GM21737 (cell line): ENCODE data around the gene SLC6A6.
"Not testable (repeated sequence)": the region's sequence is repeated elsewhere in the genome, so short reads cannot be mapped to it uniquely, and the experiment has no call there.

Experiments
- ATAC-seq: cut with Tn5 transposase; IDR thresholded peaks from one replicate; pipeline ENCODE4 v1.9.1; 2021; ENCODE audit warnings: mild to moderate bottlenecking, moderate library complexity; ENCODE audit not compliant: unreplicated experiment

SLC6A6 gene

DNA sequence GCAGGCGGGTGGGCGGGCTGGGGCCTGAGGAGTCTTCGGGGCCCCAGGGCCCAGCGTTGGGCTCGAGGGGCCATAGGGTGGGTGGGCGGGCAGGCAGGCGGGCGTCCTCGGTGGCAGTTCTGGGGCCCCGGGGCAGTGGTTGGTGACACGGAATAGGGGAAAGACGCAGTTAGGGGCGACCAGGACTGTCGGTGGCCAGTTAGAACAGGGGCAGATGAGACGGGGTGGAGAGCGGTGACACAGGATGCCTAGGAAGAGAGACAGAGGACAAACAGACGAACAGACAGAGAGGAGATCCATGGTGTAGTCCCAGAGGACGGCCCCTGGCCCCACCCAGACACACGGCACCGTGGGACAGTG lies 101.3 kb downstream of the SLC6A6 start:
- no peak for ATAC-seq

DNA sequence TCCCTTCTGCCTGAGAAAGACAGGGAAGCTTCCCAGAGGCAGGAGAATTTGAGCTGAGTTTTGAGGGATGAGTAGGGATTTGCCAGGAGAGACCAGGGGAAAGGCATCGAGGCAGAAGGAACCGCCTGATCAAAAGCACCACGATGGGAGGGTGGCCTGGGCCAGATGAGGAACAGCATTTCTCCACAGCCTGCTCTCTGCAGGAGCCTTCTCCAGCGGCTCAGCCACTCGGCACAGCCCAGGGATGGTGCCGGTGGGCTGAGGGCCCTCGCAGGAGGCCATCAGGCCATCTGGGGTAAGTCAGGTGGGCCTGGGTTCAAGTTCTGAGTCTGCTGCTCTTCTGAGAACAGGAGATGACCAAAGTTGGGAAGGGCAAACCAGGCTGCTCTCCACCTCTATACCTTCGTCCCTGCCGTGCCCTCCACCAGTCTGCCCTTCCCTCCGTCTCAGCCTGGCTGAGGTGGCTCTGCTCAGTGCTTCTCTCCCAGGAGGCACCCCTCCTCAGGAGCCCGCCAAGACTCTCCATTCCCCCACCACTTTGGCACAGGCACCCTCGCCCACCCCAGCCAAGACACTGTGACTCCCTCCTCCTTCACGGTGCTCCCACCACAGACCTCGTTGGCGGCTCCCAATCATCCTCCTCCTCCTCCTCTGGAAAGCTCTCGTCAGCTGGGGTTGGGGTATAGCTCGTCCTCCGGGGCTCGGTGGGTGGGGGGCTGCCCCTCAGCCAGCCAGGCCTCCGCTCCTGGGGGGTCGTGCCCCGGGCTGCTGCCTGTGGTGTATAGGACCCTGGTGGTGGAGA lies 102.8 kb downstream of the SLC6A6 start:
- ATAC-seq = no peak

DNA sequence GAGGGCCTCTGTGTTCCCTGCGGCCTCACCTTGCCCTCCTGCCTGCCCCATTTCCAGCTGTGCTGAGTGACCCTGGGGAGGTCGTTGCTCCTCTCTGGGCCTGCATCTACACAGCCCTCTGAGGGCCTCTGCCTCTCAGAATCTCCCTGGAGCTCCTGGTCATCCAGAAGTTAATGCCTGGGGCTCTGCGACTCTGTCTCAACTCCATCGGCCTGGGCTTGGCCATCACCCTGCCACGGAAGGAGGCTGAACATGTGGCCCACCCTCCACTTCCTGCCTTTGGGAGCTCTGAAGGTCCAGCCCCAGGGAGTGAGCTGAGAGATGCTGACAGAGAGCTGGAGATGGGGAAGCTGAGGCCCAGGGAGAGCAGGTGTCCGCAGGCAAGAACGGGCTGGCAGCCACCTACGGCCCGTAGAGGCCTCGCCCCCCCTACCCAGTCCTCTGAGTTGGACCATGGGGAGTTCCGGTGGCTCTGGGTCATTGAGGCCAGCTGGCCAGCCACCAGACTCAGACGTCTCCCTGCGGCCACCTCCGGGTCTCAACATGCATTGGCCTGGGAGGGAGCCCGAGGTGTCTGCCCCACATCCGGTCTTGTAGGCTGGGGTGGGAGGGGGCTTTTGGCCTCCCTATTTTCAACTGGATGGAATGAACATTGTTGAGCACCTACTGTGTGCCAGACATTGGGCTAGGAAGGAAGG lies 103.5 kb downstream of the SLC6A6 start:
- no peak for ATAC-seq

DNA sequence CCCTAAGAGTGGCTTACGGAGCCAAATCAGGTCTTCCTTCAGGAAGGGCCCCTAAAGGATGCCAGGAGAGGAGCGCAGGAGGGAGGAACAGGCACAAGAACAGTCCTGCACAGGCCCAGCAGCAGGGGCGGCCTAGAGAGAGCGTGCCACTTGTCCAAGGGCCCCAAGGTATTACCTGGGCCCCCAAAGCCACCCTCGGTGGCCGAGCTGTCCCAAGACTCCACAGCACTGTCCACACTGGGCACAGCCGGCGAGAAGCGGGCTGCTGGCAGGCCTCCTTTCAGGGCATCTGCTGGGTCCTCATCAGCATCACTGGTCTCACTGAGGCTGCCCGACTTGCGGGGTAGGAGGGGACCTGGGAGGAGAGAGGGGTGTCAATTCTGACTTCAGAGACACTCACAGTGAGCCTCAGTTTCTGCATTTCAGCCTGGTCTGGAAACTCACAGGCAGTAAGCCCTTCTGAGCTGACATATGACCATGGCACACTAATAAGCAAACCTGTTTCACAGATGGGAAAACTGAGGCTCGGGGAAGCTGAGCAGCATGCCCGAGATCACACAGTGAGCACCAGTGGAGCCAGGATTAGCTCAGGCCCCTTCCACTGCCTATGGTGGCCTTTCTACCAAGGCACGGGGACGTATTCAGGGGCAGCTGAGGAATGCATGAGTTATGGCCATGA lies 104.4 kb downstream of the SLC6A6 start:
- no peak for ATAC-seq

DNA sequence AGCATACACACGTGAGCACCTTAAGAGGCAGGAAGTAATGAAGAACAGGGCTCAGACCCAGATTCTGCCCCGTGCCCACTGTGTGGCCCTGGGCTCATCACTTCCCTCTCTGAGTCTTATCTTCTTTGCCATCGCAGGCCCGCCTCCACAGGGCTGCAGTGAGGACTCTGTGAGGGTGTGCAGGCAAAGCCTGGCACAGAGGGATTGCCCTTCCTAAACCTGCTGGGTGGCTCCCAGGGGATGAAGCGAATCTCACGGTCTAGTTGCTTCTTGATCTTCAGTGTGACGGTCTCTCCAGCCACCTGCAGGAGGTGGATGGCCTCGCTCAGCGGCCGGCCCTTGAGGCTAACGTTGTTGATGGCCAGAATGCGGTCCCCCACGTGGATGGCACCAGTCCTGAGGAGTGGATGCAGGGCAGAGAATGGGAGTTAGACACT lies 104.9 kb downstream of the SLC6A6 start:
- no peak for ATAC-seq

DNA sequence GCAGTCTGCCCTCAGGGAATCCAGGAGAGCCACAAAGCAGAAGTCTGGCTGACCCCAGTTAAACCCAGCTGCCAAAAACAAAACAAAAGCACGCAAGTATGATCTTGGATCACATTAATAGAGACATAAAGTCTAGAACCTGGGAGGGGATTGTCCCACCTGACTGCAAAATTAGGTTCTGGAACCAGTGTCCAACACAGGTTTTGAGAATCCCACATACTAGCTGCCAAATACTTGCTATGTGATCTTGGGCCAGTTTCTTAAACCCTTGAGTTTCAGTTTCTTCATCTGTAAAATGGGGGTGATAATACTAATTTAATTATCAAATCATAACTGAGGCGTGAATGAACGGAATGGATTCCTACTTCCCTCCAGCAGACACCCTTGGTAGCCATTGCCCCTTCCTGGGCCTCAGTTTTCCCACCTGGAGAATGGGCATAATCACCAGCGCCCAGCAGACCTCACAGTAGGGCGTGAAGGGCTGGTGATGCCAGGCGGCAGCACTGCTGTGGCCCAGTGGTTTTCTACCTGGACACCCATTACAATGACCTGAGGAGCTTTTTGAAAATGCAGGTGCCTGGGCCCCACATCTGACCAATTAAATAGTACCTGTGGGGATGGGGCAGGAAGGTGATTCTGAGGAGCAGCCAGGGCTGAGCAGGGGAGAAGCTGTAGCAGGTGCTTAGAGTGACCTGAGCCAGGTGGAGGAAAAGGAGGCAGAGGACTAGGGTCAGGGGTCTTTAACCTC lies 105.5 kb downstream of the SLC6A6 start:
- no peak for ATAC-seq

DNA sequence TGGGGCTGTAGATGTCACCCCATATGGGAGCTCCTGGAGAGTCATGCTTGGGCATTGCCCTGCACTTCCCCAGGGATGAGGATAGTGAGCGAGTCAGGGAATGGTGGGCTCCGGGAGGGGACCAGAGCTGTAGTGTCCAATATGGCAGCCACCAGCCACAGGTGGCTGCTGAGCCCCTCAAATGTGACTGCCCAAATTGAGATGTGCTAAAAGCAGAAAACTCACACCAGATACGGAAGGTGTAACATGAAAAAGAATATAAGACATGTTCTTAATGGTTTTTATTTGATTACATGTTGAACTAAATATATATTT lies 106.1 kb downstream of the SLC6A6 start:
- no peak for ATAC-seq

DNA sequence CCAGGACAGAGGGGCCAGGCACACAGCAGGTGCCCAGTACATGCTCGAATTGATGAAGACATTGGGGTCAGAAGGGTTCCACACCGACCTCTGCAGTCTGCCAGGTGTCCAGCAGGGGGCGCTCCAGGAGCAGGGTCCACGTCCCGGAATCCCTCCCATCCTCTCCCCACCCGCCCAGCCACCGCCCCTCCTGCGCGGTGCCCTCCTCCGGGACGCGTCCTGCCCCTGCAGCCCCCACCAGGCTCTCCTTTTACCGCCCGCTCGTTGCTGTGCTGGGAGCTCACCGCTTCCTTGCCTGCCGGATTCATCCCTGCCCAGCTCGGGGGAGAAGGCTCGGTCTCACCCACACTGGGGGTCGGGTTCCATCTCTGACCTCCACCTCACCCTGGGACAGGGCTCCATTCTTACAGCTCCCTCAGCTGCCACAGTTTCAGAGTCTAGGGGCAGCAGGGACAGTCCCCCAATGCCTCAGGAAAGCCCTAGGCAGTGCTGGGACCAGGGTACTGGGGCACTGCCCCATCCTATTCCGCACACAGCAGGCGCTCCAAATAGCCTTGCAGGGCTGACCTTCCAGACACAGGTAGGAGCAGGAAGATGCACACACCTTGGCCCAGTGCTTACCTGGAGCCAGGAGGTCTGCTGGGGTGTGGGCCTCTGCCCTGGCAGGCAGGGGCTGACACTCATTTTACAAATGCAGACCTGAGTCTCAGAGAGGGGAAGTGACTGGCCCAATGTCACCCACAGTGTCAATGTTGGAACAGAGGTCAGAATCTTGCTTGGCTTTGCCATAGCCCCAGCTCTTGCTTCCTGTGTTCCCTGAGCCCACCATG lies 106.8 kb downstream of the SLC6A6 start:
- ATAC-seq = peak; percentile 54

DNA sequence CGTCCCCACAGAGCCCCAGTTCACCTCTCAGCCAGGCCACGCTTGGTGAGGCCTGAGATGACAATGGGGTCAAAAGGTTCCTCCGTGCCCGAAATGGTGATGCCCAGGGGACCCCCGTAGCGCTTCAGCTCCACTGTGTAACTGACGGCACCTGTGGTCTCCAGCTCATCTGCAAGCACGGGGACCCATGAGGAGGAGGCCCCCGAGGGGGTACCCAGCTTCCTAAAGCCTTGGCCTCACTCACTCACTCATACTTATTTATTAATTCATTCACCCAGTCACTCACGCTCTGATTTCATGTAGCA lies 107.3 kb downstream of the SLC6A6 start:
- ATAC-seq = no peak

DNA sequence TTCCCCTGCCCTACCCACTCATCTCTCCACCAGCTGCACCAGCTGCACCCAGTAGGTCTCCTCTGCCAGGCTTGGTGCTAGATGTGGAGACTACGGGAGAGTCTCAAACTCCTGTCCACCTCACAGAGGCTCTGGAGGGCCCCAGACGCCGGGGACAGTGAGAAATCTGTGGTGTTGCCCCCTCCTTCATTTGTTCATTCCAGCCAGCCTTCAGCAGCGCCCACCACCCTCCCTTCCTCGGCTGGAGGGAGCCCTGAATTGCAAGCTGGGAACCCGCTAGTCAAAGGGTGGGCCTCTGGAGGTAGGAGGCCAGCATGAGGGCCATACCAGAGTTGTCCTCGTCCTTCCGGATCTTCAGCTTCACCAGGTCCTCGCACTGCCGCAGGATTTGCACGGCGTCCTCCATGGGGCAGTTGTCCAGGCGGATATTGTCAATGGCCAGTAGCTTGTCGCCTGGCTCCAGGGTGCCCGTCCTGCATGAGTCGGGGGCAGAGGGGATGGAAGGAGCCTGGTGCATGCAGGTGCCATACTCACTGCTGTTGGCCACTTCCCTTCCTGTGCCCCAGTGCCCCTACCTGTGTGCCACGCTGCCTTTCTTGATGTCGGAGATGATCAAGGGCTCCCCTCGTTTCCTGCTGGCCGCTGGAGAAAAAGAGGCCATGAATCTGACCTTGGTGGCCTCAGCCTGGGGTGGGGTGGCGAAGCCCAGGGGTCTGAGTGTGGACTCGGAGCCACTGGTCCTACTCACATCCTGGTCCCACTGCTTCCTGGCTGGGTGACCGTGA lies 108.6 kb downstream of the SLC6A6 start:
- no peak for ATAC-seq

DNA sequence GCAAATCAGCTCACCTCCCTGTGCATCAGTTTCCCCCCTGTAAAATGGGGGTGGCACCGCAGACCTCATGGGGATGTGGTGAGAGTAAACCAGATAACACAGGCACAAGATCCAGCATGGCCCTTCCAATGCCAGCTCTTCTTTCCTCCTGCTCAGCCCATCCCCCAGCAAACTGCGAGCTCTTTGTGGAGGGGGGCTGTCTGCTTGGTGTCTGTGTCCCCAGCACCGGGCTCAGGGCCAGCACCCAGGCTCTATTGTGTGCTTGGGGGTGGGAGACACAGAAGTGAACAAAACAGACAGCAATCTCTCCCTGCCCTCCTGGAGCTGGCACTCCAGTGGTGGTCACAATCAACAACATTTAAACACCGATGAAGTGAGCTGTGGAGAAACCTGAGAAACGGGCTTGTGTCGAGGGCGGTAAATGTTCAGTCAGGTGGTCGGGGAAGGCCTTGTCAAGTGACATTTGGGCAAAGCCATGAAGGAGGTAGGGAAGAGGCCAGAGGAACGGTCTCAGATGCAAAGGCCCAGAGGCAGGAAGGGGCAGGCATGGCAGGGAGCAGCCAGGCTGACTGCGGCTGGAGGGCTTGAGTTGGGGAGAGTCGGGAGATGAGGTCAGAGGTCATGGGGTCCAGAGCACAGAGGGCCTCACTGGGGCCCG lies 109.3 kb downstream of the SLC6A6 start:
- no peak for ATAC-seq

DNA sequence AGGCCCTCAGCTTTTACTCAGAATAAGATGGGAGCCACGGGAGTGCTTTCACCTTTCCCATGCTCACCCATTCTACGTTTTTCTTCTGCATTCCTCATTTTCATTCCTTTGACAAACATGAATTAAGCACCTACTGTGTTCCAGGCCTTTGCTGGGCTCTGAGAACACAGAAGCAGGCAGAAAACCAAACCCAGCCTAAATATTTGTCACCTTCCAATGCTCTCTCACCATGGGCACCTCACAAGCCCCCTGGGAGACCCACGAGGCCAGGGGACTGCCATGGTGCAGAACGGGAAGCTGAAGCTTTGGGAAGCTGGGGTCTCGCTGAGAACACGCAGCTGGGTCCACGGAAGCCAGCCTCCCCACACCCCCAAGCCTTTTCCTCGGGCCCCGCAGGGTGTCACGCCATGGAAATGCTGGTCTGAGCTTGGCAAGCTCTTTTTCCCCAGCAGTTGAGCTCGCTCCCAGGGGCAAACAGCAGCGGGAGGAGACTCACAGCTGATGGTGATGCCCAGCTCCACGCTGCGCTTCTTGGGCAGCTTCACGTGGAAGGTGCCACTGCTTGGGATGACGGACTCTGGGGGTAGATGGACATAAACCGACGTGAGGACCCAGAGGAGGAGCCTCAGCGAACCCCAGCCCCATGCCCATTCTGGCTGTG lies 110.0 kb downstream of the SLC6A6 start:
- ATAC-seq = no peak

DNA sequence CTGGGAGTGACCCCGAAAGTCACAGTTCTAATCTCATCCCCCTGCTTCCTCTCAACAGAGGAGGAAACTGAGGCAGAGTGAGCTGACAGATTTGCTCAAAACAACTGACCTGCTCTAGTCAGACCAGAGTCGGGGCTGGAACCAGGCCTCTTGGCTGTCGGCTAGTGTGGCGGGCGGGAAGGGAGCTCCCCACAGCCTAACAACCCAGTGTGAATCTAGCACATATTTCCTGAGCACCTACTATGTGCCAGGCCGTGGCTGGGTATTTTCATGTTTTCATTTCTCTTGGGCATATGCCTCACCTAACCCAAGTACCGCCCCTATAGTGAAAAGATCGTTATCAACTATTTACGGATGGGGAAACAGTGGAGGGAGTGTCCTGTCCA lies 110.5 kb downstream of the SLC6A6 start:
- no peak for ATAC-seq

DNA sequence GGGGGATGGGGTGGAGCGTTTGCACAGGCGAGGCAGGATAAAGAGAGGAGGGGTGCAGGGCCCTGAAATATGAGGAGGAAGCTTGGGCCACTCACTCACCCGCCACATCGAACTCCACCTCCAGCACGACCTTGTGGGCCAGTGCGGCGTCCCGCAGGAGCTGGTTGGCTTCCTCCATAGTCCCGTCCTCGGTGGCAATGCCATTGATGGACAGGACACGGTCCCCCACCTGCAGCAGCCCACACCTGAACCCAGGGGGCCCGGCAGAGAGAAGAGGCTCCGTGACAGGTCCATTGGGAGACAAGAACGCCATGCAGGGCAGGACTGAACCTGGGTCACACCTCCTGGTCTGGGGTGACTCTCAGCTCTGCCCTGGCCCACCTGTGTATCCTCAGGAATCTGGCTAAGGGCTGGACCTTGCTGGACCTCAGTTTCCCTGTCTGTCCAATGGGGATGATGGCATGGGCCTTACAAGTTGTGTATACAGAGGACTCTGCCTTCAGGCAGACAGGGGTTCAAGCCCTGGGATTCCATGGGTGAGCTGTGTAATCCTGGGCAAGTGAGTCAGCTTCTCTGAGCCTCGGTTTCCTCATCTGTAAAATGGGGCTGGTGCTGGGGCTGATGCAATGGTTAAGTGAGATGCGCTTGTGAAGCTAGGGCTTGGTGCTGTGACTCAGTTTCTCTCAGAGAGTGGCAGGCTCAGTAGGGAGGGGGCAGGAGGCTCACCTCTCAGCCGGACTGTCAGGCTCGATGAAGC lies 111.3 kb downstream of the SLC6A6 start:
- ATAC-seq = no peak

DNA sequence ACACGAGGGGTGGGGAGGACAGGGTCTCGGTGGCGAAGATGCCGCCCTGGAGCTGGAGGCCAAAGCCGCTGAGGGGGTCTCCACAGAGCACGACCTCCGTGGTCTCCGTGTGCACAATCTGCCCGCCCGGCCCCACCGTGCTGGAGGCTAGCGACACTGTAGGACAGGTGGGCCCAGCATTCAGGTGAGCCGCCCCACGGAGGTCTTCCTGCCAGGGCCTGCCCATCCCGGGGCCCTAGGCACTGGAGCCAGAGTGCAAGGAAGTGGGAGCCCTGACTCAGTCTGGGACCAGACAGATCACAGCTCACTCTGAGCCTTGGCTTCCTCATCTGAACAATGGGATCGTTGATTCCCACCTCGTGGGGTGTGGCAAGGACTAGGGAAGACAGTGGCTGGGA lies 111.9 kb downstream of the SLC6A6 start:
- ATAC-seq = no peak

DNA sequence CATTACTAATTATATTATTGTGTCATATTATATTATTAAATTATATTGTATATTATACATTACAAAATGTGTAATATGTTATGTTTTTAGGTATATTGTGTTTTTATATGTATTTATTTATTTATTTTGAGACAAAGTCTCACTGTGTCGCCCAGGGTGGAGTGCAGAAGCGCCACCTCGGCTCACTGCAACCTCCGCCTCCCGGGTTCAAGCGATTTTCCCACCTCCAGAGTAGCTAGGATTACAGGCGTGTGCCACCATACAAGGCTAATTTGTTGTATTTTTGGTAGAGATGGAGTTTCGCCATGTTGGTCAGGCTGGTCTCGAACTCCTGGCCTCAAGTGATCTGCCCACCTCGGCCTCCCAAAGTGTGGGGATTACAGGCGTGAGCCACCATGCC lies 113.1 kb downstream of the SLC6A6 start:
- ATAC-seq = not testable (repeated sequence)

DNA sequence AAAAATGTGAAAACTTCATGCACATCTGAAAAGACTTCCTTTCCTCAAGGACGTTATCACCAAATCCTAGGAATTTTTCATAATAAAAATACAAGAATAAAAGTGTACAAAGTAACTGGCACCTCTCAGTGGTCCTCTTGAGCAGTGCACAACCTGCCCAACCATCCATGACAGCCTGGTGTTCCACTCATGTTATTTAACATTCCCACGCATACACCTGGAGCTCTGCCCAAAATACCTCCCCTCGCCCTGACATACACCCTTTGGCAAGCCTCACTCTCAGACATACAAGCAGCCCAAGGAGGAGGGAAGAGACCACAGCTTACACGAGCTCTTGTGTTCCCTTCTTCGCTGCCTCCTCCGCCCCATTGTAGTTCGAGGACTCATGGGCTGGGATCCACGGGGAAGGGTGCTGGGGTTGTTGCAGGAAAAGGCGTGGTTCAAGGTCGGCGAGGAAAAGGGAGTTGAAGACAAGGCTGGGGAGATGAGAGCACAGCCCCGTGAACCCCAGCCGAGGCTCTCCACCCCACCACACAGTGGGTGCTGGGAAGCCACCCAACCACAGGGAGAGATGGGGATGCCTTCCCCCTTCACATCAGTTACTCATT lies 114.4 kb downstream of the SLC6A6 start:
- no peak for ATAC-seq
